ENCODE measurements around the gene MLN. TPM values are rescaled to one million over a fixed set of nuclear protein-coding genes. Genes with fewer than 3 reads are reported as not detected.

The MLN gene
- total RNA-seq, 1 donor, result not detected

DNA sequence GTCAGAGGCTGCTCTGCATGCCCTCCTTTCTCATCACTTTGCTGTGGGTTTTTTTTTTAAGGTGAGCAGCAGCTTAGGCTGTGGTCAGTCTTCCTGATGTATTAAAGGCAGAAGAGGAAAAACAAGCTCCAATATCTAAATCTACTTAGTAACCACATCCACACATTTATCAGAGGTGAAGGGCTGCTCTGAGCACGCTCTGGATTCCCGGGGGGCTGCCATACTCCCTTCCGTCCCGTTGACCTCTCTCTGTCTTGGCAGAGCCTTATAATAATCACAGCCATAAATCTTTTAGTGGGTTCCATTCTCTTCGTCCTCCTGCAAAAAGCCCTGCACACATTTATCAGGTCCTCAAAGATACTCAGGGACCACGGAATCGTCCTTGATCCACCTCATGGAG lies 12.2 kb downstream of the MLN start:
- no peak for DNase-seq (ENCODE audit: low read depth in 2 of 3, low spot score in 2 of 3)

DNA sequence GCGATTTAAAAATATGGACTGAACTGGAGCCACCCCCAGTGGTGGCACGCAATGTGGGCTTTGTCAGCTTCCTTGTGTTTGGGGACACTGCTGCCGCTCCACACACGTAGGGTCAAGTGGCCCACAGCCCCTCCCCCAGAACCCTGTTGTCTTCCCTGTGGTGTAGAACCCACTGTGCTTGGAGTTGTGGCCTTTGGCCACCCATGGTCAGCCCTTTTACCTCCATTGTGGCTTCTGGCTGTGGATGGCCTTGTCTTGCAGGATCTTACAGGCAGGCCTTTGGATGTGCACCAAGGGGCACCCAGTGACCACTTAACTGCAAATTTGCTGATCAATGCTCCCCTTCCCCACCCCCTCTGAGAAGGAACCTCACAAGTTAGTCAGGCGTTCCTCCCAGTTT lies 12.9 kb downstream of the MLN start:
- DNase-seq (ENCODE audit: low read depth in 2 of 3, low spot score in 2 of 3), result no peak

DNA sequence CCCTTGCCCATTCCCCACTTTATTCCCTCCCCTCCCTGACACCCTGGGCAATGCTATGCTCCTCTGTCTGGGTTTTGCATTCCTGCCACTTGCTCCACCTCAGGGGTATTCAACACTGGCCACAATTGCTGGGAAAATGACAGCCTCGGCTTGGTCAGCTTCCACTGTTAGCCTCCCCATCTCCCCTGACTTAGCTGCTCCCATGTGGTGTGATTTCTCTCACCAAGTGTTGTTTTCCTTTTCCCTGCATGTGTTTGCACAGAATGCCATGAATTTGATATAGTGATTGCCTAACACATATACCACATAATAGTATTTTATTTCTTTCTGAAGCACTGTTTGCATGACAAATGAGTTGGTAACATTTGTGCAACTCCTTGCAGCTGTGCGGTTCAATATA lies 13.4 kb downstream of the MLN start:
- no peak for DNase-seq (ENCODE audit: low read depth in 2 of 3, low spot score in 2 of 3)

DNA sequence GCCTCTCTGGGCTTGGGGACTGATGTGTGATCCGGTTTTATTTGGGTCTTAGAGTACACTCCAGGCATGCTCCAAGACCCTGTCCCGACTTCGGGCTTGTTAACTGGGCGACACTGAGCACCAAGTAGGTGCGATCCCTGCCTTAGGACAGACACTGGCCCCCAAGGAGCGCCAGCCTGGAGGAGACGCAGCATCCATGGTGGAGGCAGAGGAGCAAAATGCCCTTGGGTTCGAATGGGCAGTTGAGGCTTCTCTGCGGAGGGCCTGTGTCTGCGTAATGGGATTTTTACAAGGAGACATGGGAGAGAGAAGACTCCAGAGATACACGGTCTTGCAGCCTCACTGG lies 14.3 kb downstream of the MLN start:
- no peak for DNase-seq (ENCODE audit: low read depth in 2 of 3, low spot score in 2 of 3)

DNA sequence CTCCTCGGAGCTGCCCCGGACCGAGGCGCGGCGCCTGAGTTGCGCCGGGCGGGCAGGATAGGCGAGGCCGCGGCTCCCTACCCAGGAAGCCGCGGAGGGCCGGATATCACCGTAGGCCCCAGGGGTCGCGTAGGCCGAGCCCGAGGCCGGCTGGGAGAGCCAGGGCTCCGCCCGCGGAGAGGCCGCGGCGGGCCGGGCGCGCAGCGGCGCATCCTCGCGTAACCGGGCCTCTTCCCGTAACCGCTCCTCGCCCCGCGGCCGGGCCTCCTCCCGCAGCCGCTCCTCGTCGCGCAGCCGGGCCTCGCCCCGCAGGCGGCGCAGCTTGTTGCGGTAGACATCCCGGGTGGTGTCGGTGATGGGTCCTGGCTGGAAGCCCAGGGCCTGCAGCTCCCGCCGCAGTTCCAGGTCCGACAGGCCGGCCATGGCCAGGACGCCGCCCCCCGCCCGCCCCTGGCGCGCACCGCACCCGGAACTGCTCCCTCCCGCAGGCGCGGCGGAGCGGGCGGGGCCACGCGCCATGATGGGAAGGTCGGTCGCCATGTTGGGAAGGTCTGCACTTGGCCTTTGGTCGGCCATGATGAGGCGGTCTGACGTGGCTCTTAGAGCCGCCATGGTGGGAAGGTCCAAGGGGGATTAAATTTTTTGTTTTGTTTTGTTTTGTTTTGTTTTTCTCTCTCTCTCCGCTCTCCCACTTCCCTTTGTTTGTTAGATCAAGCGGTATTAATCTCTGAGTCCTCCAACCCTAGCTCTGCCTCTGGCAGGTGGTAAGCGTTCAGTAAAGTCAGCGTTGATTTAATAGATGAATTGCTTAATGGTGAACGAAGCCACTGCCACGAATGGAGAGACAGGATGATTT lies 14.9 kb downstream of the MLN start, which contains the start of gene LEMD2:
TSS of gene LEMD2 (minus strand) at position 437 of the 856 bp plus-strand sequence. CDS start at position 423, 14 bp downstream.
- peak; percentile 86 to 93 (median 92) for DNase-seq (ENCODE audit: low read depth in 2 of 3, low spot score in 2 of 3)

DNA sequence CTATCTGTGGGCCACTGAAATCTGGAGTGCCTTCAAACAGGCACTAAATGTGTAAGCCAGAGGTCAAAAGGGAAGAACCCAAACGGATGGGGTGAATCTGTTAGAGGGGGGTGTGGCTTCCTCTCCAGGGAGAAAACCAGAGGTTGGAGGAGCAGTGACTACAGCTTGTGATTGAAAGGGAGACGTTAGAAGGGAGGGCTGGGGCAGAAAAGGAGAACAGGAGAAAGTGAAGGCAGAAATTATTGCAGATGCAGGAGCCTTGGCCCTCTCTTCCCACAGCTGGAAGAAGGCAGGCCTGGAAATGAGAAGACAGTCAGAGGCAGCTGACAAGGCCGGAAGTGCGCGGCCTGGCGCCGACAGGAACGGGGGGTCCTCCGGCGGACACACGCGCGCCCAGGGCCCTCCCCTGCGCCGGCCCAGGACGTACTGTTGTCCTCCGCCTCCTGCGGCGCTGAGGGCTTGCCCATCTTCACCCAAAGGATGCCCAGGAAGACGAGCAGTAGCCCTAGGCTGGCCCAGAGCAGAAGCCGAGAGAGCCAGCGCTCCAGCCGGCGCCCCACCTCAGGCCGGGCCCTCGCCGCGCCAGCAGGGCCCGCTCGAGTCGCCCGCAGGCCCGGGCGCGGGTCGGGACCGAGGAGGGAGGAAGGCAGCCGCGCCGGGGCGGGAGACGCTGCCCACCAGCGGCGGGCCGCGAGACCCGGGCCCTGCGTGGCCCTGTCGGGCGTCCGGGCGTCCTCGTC lies 15.7 kb downstream of the MLN start:
- peak; percentile 38 to 80 (median 69) for DNase-seq (ENCODE audit: low read depth in 2 of 3, low spot score in 2 of 3)

DNA sequence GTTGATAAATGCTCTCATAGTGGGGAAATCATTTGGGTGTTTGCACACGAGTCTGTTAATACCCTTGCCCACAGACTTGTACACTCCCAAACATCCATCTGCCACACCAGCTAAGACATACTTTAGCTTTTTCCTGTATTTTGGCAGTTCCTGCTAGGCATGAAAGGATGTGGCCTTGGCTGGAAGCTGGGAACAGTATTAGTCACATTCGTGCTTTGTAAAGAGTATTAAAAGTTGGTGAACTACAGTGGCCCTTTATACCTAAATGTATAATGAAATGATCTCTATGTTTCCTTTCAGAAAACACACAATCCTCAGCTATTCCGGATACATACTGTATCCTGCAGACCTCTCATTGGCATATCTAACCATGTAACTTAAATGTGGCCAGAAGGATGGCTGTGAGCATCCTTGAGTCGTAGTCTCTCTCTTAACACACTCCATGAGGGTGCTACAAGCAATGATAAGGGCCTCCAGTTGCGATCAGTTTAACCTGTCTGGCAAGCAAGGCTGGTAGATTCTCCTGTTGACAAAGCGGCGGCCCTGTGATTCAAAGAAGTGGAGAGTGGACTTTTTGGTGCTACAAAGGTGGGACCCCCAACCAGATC lies 16.4 kb downstream of the MLN start:
- no peak for DNase-seq (ENCODE audit: low read depth in 2 of 3, low spot score in 2 of 3)

DNA sequence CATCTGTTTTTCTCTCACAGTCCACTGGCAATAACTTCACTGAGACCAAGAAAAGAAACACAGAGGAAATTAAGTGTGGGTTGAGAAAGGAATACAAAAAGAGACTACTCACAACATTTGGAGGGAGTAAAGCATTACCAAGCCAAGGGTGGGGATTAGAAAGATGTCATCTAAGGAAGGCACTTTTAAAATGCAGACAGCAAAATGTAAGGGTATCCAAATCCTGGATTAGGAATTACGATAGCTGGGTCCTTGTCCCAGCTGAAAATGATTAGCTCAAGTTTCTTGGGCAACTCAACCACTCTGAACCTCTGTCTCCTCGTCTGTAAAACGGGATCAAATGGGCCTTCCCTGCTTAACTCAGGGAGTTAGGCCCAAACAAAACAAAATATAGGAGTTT lies 17.1 kb downstream of the MLN start:
- DNase-seq (ENCODE audit: low read depth in 2 of 3, low spot score in 2 of 3), result no peak

DNA sequence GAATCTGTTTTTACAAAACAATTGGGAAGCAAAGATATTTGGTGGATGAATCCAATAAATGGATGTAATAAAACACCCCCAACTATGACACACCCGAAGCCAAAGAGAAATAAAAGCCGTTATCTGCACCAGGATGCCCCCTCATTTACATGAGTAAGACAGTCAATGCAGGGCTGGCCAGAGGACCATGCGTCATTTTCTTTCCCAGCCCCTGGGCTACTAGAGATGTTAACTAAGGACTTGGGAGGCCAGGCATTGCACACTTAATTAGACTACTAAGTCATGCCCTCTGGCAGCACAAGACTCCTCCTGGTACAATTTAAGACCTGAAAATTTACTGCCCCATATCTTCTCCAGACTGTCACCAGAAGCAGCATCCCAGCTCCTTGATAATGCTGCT lies 18.0 kb downstream of the MLN start:
- no peak for DNase-seq (ENCODE audit: low read depth in 2 of 3, low spot score in 2 of 3)

DNA sequence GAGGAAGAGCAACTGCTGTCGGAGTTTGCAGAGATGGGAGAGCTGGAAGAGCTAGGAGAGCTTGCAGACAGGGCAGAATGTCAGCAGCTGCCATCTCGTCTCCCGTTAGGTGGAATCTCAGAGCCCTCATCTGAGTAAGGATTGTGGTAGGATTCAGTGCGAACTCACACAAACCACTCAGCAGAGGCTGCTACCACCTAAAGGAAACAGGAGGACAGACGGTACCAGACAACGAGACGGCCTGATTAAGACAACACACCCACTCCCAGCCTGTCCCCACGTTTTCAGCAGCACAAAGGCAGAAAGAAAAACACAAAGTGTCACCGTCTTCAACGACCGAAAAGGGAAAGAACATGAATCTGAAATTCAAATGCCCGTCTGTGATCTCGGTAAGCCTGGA lies 19.0 kb downstream of the MLN start:
- DNase-seq (ENCODE audit: low read depth in 2 of 3, low spot score in 2 of 3), result no peak

DNA sequence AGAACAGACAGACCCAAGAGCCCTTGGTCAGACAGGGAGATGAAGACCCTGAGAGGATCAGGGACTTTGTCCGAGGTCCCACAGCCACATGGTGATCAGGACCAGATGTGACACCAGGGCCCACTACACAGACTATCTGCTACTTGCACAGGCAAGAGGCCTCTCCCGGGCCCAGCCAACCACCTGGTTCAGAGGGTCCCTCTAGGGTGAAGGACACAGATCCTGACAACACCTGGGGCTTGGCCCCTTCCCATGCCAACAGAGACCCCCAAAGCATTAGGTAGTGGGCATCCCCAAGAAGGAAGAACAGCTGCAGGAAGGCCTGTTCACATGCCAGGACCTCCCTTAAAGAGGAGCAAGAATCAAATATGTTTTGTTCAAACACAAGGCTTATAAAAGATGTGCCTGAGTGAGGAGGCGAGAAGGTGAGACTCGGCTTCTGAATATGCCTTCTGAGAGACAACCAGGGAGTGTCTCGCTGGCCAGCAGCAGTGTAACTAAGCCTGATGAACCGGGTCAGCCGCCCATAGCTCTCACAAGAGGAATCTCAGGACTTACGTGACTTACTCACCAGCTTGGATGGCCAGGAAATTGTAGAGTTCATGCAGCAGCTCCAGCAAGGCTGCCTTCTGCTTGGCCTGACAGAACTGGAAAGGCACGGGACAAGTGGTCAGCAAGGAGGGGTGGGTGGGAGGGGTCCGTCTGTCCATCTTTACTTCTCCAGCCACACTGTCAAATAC lies 19.9 kb downstream of the MLN start:
- DNase-seq (ENCODE audit: low read depth in 2 of 3, low spot score in 2 of 3), result no peak

DNA sequence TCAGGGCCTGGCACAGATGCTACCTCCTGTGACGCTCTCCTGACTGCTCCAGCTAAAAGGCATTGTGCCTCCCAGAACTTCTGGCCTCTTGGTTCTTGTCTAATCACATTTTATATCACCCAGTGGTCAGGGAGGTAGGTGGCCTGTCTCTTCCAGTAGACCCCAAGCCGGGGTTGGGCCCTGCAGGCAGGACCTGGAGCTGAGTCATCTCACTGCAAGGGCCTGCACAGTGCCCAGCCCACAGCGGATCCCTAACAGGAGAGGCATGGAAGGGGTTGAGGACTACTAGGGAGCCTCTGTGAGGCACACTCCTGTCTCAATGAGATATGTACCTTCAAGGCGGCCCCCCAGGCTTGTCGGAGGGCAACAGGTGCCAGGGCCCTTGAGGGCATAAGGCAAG lies 21.2 kb downstream of the MLN start:
- no peak for DNase-seq (ENCODE audit: low read depth in 2 of 3, low spot score in 2 of 3)

DNA sequence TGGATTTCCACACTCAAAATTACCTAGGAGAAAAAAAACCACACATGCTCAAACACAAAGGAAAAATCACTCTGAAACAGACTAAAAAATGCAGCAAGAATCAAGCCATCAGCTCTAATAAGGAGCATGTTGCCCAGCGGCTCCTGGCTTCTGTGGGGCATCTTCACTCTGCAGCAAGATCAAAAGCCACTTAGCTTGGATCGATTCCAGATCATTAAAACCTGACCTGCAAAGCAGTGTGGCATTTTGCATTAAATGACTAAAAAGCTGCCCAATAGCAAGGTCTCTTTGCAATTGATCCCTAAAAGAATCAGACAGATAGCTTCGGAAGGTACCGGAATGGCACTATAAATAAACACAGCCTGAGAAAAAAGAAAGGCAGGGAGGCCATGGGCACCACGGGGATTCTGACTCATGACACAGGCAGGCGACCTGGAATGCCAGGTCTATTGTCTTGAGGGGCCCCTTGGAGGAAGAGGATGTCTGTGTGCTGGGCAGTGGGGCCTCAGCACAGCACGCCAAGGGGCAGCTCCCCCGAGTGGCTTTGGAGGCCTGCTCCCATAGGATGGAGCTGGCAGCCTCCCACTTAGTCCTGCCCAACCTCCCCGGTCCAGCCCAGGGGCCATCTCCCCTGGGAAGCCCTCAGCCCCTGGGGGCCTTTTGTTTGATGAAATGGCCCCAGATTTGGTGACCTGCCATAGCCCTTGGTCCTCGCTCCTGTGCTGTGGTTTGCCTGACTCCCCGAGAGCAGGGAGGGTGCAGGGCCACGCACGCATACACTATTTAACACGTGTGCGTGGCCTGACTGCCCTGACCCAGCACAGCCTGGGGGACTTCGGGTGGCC lies 22.4 kb downstream of the MLN start:
- no peak for DNase-seq (ENCODE audit: low read depth in 2 of 3, low spot score in 2 of 3)

DNA sequence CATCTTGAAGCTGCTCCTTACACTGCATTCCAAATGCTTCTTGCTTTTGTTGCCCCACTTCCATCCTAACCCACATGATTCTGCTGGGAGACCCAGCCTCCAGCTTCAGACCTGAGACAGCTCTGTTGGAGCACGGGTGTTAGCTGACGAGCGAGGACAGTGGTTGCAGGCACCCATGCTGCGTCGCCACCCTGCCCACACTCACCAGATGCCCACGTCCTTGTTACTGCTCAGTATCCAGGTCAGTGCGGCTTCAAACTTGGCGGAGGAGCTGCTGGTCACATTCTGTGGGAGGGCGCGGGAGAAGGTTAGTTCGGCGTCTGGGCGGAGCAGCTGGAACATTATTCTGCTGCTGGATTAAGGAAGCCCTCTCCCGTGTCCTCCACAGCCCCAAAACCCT lies 23.9 kb downstream of the MLN start:
- no peak for DNase-seq (ENCODE audit: low read depth in 2 of 3, low spot score in 2 of 3)

DNA sequence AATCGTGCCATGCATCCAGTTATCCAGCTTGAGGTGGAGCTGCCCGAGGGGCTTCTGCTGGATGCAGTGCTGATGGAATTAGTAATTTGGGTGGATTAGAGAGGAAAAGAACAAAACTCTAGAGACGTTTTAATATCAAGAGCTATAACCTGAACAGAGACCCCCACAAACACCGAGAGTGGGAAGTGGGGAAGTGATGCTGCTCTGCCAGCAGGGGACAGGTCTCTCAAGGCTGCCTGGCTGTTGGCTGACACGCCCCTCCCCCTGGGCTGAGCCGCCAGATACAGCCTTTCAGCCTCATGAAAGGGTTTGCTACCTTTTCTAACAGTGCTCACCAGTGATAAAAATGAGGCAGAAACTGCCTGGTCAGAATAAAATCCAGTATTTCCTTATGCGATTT lies 24.5 kb downstream of the MLN start:
- peak in 1 of 3 donors; percentile 29 for DNase-seq (ENCODE audit: low read depth in 2 of 3, low spot score in 2 of 3)

DNA sequence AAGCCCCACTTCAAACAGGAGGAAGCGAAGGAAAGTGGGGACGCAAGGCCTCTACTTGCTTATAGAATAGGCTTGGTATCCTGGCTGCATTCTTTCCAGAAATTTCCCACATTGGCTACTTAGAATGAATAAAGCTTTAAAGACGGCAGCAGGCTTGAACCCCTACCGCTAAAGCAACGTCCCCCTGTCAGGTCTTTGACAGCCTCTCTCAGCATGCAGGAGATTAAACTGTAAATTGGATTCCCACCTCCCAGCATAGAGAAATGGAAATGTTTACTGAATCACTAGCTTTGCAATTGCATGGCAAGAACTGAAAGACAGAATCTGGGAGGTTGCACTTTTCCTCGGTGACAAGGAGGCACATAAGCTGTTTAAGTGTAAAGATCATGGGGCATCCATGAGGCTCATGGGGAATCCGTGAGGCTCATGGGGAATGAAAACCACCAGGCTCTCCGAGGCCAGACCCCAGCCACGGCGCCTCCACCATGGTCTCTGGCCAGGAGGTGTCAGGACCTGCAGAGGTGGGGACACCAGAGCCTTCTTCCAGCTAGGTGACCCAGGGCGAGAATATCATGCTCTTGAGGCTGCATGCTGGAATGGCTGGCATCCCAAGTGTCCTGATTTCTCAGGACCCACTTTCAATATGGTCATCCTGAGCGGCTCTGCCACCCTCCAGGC lies 25.2 kb downstream of the MLN start:
- DNase-seq (ENCODE audit: low read depth in 2 of 3, low spot score in 2 of 3), result no peak

DNA sequence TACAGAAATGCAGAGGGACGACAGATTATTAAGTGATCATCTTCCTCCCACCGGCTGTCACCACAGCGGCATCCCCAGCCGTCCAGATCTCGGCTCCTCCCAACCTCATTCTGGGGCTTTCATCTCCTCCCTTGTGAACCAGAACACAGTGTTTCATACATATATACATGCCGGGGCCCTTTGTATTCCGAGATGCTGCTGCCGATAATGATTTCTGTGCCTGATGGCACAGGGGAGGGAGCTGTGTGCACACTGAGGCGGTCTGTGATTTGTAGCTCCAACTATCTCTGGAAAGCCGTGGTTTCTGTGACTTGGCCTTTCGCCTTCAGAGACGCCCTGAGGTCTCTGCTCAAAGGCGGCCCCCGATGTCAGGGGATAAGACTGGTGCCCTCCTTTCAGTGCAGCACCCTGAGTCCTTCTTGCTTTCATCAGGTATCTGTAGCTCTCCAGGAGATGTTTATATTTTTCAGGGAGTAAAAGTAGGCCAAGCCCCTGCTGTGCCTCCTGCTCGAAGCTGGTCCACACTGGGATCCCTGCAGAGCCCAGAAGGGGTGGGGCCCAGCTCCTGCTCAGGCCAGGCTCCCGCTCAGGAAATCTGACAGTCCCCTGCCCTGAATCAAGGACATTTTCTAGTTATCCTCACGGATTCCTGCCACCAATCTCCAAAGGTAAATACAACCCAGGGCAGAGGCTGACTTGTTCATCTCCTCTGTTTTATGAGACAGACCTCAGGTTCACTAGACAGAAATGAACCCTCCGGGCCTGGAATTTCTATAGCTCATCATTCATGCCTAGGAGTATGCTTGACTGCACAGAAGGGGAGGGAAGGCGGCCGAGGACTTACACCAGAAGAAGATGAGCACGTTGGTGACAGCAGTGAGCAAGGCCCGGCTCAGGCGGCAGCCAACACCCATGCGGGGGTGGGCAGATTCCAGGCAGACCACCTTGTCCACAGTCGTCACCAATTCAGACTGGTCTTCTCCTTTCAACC lies 26.1 kb downstream of the MLN start:
- no peak for DNase-seq (ENCODE audit: low read depth in 2 of 3, low spot score in 2 of 3)

DNA sequence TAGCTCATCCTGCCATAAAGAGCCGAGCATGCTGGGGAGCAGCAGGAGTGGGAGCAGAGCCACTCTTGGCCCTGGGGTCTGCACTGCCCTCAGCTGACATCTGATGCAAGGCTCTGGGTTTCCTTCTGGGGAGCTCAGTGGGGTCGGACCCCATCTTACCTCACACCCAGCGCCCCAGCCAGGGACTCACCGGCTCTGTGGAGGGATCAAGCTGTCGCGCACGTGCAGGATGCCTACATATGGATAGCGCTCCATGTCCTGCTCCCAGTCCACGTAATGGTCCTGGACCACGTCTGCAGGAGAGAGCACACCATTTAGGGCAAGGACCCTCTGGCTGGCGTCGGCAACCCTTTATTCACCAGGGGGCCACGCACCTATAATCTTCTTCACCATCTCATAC lies 27.0 kb downstream of the MLN start:
- no peak for DNase-seq (ENCODE audit: low read depth in 2 of 3, low spot score in 2 of 3)

All from hematopoietic multipotent progenitor cell (in vitro differentiated cells).